Endometrial microvascular endothelial cells (primary cell): ENCODE results near the gene TRAM2. TPM values are rescaled to one million over a fixed set of nuclear protein-coding genes. Genes with fewer than 3 reads are reported as not detected.

Experiments used
- in situ Hi-C: cut with HindIII; loops from 2 replicates; pipeline ENCODE4 v1.10.0; 2017; ENCODE audit warnings: low sequenced_read_pairs, low pct_unique_long_range_greater_than_20kb; ENCODE audit errors: inconsistent ontology term
- total RNA-seq: library from RNA; depleted of rRNA; stranded (reverse); fragments of >200 nt; gene quantifications from one replicate; pipeline ENCODE4 v1.2.3, GENCODE V29; 2015; ENCODE audit errors: inconsistent ontology term

The TRAM2 gene
- total RNA-seq, 1 donor from 2014 or later = 107 TPM

- in situ Hi-C loops = no loop called here
Observed at GRCh38 chr6:52505726-52506409, 71.0 kb downstream of the TRAM2 start.

DNA sequence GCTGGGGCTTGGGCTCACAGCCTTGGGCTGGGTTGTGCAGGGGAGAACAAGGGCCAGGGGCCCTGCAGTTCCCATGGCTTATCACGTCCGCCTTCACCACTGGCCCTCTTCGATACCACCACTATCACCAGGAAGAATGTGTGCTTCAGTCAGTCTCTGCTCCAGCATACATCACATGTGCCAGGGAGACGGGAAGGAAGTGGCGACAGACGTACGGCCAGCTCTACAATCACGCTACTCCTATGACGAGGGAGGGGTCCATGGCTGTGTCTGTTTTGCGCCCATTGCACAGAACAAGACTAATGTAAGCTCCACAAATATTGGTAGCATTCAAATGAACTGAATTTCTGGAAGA is 72.1 kb downstream of the TRAM2 start:
- in situ Hi-C loops = no loop called here

- in situ Hi-C loops = no loop called here
Observed at GRCh38 chr6:52503851-52504781, 72.7 kb downstream of the TRAM2 start.

DNA sequence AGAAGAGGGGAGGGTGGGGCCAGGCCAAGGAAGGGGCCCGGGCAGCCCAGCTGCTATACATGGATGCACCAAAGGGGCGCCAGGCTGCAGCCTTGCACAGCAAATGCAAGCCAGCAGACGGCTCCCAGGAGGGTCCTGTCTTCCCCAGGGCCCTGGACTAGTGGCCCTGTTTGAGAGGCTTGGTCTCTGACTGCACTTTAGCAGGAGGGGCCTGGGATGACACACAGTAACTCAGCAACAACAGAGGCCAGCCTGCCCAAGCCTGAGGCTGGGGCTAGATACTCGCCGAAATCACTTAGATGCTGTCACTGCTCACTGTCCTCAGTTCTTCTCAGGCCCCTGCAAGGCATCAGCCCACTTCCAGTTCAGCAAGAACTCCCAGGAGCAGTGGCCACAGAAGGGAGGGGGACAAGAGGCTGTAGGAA is 73.5 kb downstream of the TRAM2 start:
- in situ Hi-C loops = no loop called here

- in situ Hi-C loops = no loop called here
Observed at GRCh38 chr6:52502306-52503029, 74.4 kb downstream of the TRAM2 start.

- in situ Hi-C loops = no loop called here
Observed at GRCh38 chr6:52500238-52501129, 76.4 kb downstream of the TRAM2 start.

- in situ Hi-C loops = no loop called here
Observed at GRCh38 chr6:52499681-52500236, 77.1 kb downstream of the TRAM2 start.

DNA sequence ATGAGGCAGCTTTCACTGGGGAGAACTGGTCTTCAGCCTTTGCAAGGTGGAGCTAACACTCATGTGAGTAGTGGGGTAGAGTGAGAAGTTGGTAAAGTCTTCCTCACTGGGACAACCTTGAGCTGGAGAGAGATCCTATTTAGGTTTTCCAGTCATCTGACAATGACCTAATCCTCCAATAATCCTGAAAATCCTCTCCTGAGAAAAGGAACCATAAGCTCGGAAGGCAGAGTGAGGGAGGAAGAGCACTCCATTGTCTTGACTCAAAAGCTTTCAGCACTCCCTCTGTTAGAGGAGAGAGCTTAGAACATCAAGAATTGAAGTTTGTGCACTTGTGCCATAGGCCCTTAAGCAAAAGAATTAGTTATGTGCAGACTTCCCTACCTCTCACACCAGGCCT is 77.8 kb downstream of the TRAM2 start:
- in situ Hi-C loops = no loop called here

GRCh38 chr6:52498538-52499017 is 78.3 kb downstream of the TRAM2 start:
- in situ Hi-C loops = no loop called here

GRCh38 chr6:52497652-52498408 is 79.0 kb downstream of the TRAM2 start:
- in situ Hi-C loops = no loop called here

- in situ Hi-C loops = no loop called here
Observed at GRCh38 chr6:52496631-52497030, 80.2 kb downstream of the TRAM2 start.

- in situ Hi-C loops = no loop called here
Observed at GRCh38 chr6:52495922-52496321, 80.9 kb downstream of the TRAM2 start.

DNA sequence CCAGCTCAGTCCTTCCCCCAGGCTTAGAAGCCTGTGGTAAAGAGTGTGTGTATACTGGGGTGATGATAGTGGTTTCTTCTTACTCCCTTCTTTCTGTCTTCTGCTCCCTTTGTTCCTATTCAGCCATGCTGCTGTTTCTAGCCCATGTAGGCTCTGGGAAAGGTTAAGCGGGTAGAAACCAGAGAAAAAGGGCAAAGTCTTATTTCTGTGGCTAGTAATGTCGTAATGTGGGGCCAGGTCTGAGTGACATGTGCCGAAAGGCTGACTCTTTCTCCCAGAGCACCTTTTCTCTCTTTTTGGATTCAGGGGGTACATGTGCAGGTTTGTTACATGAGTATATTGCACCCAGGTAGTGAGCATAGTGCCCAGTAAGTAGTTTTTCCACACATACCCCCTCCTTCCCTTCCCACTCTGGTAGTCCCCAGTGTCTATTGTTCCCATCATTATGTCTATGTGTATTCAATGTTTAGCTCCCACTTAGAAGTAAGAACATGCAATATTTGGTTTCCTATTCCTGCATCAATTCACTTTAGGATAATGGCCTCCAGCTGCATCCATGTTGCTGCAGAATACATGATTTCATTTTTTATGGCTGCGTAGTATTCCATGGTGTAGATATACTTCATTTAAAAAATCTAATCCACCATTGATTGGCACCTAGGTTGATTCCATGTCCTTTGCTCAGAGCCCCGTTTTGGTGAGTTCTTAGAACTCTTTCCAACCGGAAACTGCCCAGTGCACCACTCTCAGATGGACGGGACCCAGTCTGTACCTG is 82.4 kb downstream of the TRAM2 start:
- in situ Hi-C loops = no loop called here

DNA sequence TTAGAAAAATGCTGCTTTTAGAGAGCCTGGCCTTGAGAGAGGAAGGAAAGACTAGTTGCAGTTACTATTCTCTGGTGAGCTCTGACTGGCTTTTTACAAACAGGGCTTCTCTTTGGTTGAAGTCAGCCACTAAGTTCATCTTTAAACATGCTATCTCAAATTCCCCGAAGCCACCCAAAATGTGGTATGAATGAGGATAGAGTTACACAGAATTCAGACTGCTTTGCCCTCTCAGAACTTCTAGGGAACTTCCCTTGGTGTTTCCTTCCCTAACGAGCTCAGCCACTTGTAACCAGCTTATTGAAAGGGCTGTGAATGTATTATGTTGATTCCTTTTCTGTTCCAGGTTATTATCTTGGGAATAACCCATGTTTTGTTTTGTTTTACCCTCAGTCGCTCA is 83.2 kb downstream of the TRAM2 start:
- in situ Hi-C loops = no loop called here

DNA sequence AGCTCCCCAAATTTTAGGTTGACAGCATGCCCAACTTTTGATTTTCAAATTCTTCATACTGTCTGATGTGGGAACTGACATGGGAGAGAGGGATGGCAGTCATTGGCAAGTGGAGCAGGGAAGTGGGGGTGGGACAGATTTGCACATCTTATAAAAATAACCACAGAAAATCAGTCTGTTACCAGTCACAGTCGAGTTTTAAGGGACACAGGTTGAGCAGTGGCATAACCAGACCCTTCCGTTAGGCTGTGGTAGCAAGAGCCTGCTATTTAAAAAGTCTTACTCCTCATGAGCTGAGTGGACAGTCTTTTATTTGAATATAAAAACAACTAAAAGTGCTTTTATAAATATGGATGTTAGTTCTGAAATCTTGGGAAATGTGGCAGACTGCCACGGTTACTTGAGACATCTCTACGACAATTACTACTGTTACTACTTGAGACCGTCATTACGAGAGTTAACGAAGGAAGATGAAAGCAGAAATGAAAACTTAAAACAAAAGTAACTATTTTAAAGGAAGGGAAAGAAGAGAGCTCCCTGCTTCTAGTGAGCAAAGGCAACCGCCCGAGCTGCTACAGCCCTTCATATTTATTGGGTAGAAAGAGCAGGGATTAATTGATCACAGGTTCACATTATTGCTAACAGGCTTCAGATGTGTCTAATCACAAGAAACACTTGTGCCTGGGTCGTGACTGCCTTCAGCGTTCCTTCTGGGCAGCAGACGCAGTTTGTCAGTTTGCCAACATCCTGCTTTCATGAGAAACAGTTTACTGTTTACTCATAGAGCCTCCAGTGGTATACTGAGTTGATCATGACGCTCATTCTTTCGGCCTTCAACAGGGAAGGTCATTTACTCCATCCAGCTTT is 85.4 kb downstream of the TRAM2 start:
- in situ Hi-C loops = no loop called here

DNA sequence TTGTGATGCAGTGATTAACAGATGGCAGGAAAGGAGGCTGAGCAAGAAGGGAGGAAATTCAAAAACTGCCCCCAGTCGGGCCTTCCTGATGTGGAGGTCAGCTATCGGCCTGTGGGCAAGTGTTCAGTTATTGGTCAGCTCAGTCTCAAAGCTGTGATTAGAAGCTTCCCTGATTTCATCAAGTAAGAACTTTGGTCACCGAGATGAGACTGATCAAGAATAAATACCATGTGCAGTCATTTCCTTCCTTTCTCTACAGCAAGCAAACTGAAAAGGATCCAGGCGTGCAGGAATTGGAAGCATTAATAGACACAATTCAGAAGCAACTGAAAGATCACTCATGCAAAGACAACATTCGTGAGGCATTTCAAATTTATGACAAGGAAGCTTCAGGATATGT is 87.0 kb downstream of the TRAM2 start:
- in situ Hi-C loops = no loop called here
